ENCODE measurements around the gene SUSD3.

Gene SUSD3

DNA sequence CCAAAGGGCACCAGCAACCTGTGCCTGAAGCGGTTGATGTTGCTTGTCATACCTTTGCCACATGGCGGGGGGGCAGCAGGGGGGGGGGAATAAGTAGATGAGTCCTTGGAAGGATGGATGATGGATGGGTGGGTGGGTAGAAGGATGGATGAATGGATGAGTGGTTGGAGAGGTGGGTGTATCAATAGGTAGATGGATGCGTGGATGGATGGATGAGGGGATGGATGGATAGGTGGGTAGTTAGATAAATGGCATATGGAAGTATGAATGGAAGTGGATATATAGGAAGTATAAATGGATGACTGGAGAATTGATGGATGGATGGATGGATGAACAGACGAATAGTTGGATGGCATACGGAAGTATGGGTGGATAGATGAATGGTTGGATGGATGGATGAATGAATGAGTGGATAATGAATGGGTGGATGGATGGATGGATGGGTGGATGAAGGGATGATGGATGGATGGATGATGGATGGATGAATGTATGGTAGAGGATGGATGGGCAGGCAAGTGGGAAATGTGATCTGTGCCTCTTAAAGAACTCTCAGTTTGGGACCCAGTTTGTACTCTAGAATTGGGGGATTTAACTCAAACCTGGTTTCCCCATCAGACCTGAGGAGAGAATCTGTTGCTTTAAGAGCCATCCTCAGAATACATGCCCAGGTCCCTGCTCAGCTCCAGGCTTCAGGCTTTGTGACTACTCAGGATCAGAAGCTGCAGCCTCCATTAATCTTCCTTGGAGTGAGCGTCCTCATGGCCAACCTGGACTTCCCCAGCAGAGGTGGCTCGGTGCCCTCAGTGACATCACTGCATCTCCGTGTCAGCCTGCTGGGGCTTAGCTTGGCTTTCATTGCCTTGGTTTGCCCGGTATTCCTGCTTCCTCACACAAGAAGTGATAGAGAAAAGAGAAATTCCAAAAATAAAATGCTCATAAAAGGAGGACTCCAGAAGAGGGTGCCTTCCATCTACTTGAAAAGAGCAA is 27.6 kb upstream of the SUSD3 start:
- no peak for DNase-seq

- DNase-seq, result no peak
Observed at GRCh38 chr9:93031629-93032430, 26.7 kb upstream of the SUSD3 start.

GRCh38 chr9:93032545-93032944 is 26.0 kb upstream of the SUSD3 start:
- DNase-seq, result no peak

- no peak for DNase-seq
Observed at GRCh38 chr9:93033531-93033930, 25.0 kb upstream of the SUSD3 start.

DNA sequence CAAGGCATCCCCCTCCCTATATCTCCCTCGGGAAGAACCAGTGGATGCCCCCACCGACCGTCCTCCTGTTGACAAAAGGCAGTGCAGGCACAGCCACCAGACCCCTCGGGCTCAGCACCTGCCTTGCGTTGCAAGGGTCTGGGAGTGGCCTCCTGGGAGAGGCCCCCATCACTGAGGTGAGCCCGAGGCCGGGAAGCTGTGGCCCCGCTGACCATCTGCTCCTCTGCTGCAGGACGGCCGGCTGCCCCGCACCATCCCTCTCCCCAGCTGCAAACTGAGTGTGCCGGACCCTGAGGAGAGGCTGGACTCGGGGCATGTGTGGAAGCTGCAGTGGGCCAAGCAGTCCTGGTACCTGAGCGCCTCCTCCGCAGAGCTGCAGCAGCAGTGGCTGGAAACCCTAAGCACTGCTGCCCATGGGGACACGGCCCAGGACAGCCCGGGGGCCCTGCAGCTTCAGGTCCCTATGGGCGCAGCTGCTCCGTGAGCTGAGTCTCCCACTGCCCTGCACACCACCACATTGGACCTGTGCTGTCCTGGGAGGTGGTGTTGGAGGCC is 23.3 kb upstream of the SUSD3 start:
- no peak for DNase-seq

- no peak for DNase-seq
Observed at GRCh38 chr9:93035821-93036351, 22.6 kb upstream of the SUSD3 start.

GRCh38 chr9:93036887-93037475 is 21.5 kb upstream of the SUSD3 start:
- DNase-seq, result no peak

DNA sequence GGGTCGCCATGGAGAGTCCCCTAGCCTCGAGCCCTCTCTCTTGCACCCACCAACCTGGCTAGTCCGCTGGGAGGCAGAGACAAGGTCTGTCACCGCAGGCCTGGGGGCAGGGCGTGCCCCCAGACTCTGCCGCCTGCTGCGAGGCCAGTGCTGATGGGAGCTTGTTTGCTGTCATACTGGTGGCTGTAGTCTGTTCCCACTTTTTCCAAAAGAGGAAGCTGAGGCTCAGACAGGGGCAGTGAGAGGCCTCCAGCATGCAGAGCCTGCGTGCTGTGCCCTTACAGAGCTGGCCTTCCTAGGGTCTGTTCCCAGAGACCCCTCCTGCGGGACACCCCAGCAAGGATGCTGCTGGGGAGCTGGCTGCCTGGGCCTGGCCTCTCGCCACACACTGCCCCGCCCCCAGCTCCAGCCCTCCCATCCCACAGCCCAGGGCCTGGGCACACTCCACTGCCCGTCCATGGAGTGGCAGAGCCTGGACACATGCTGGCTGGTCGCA is 21.0 kb upstream of the SUSD3 start:
- no peak for DNase-seq

GRCh38 chr9:93038918-93039317 is 19.6 kb upstream of the SUSD3 start:
- DNase-seq, result no peak

GRCh38 chr9:93039456-93039855 is 19.0 kb upstream of the SUSD3 start:
- DNase-seq, result no peak

DNA sequence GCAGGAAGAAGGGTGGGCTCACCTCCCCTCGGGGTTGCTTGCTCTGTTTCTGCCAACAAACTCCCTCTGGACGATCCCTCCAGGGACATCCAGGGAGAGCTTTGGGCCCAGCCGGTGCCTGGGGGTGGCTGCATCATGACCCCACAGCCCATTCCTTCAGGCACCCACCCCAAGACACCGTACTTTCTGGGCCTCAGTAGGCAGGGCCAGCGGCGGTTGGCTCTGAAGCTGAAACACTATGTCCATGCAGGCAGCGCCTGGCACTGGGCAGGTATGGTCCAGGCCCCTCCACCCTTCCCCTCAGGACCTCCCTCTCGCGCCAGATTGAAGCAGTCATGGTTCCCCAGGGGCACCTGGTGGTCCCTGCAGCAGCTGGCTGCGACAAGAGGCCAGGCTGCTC is 18.5 kb upstream of the SUSD3 start:
- no peak for DNase-seq

- DNase-seq, result no peak
Observed at GRCh38 chr9:93040409-93040808, 18.1 kb upstream of the SUSD3 start.

GRCh38 chr9:93041108-93041802 is 17.2 kb upstream of the SUSD3 start:
- DNase-seq, result no peak

DNA sequence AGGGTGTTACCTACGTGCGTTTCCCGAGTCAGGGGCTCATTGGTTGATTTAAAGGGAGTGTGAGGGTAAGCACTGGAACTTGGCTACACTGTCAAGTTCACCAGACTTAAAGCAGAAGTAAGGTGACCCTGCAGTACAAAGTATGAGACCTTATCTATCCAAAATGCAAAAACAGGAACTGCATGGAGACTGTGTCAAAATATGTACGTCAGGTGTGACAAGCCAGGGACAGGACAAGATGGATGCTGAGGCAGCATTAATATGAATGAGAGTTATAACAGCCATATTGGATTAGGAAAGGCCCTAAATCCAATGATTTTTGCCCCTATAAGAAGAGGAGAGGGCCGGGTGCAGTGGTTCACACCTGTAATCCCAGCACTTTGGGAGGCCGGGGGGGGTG is 15.4 kb upstream of the SUSD3 start:
- DNase-seq, result no peak

- DNase-seq, result no peak
Observed at GRCh38 chr9:93045521-93045920, 13.0 kb upstream of the SUSD3 start.

- no peak for DNase-seq
Observed at GRCh38 chr9:93048566-93049448, 9.7 kb upstream of the SUSD3 start.

- DNase-seq, result no peak
Observed at GRCh38 chr9:93049491-93049890, 9.0 kb upstream of the SUSD3 start.

GRCh38 chr9:93050231-93050630 is 8.3 kb upstream of the SUSD3 start:
- no peak for DNase-seq

DNA sequence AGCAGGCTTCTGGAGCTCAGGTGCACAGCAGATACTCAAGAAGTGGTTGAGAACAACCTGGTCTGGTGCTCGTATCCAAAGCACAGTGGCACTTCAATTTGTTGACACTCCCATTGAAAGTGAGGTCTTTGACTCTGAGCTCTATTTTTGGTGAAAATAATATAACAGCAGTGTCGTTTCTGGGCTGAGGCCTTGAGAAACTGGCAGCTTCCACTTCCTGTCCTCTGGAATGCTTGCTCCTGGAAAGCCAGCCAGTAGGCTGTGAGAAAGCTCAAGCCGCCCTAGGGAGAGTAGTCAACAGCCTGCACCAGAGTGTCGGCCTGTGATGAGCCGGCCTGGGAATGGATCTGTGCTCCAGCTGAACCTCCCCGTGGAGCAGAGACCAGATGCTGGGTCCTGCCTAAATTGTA is 6.8 kb upstream of the SUSD3 start:
- no peak for DNase-seq

DNA sequence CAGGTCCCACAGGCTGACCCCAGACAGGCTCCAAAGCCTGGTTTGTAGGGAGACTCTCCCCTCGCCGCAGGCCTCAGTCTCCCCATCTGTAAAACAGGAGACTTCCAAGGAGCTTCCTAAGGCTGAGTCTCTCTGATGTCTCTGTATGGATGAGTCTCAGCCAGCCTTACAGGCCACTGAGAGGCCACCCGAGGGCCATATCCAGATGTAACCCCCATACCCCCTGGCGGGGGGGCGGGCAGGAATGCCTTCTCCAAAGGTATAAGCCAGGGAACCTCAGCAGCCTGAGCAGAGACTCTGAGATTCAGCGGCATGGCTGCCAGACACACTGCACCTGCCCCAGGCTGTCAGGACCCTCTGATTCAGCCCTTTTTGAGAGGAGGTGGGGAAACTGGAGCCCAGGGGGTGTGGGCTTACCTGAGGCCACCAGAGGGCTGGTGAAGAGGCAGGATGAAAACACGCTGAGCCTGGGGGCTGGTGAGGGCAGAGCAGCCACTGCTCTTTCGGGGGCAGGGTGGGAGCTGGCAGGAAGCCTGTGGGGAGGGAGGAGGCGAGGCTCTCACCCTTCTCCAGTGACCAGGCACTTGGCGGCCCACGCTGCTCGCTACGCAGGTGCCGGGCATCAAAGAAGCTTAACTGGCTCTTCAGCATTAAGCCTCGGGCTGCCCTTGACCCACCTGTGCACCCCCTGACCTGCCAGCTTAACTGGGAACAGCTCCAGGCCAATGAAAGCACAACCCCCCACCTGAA is 5.5 kb upstream of the SUSD3 start:
- no peak for DNase-seq

Measured in KG1 (cell line).